HG03575 (cell line): Measurements from ENCODE around the gene CDKN2C.
"Not testable (repeated sequence)": the region's sequence is repeated elsewhere in the genome, so short reads cannot be mapped to it uniquely, and the experiment has no call there.

ENCODE experiments used
- ATAC-seq: cut with Tn5 transposase; IDR thresholded peaks from one replicate; pipeline ENCODE4 v1.9.1; 2021; ENCODE audit not compliant: unreplicated experiment, insufficient number of reproducible peaks, low FRiP score; ENCODE audit errors: extremely low read depth

Gene CDKN2C

GRCh38 chr1:50969611-50970508, at the start of gene CDKN2C:
Gene CDKN2C (plus strand): TSS chr1:50970245. CDS start chr1:50970369, 124 bp downstream.
- no peak for ATAC-seq

DNA sequence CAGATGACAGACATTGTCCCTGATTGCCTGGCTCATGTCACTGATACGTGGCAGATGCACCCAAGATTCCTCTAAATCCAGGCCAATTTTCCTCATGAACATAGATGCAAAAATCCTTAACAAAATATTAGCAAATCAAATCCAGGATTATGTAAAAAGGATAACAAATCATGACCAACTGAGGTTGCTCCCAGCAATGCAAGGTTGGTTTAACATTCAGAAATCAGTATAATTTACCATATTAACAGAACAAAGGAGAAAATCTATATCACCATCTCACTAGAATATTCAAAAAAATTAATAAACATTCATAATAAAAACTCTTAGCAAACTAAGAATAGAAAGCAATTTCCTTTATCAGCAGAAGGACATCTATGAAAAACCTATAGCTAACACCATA, 49.6 kb upstream of the CDKN2C start:
- ATAC-seq: no peak

- ATAC-seq: no peak
Observed at GRCh38 chr1:50921029-50921428, 49.0 kb upstream of the CDKN2C start.

- no peak for ATAC-seq
Observed at GRCh38 chr1:50923564-50923963, 46.5 kb upstream of the CDKN2C start.

DNA sequence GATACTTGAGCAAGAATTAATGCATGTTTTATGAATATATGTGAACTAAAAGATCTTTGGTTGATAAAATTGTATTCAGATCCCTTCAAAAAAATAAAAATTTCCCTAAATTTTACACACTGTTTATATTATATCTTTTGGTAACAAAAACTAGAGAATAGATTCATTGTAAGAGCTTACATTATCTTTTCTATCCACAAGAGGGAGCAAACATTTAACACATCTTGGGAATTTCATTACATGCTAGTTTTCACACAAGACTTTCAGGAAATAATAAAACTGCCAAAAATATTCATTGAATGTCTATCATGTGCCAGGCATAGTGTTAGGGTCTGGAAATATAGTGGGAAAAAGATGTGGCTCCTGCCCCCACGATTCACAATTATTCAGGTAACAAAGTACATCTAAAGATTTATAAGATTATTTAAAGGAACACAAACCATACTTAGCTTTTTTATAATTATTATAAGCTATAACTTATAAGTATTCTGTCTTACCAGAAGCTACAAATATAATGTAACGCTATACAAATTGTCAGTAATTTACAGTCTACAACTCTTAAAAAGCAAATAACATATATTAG, 40.6 kb upstream of the CDKN2C start:
- no peak for ATAC-seq

DNA sequence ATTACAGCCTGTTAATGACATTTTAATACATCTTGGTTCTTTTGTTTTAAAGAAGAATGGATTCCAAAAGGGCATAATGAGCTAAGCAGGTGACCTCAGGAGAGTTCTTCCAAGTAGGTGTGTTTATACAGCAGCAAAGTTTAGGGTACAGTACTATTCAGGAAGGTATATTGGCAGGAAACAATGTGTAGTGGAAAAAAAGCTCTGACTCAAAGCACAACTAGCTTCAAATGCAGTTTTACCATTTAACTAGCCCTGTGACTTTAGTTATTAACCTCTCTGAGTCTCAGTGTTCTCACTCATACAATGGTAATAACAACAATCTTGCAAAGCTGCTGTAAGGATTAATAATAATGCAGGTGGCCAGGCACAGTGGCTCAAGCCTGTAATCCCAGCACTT, 39.9 kb upstream of the CDKN2C start:
- ATAC-seq: no peak

DNA sequence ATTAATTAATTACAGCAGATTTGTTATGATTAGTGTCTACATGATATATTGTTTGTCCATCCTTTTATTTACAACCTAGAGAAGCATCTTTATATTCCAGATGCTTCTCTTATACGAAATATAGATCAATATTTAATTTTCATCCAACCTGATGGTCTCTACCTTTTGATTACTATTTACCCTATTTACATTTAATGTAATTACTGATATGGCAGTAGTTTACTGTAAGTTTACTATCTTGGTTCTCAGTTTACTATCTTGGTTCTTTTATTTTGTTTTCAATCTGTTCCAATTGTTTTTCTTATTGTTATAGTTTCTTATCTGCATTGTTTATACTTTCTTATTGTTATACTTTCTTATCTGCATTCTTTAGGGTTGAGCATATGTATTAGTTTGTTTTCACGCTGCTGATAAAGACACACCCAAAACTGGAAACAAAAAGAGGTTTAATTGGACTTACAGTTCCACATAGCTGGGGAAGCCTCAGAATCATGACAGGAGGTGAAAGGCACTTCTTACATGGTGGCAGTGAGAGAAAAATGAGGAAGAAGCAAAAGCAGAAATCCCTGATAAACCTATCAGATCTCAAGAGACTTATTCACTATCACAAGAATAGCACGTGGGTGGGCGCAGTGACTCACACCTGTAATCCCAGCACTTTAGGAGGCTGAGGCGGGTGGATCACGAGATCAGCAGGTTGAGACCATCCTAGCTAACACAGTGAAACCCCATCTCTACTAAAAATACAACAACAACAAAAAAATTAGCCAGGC, 38.9 kb upstream of the CDKN2C start:
- ATAC-seq: no peak

DNA sequence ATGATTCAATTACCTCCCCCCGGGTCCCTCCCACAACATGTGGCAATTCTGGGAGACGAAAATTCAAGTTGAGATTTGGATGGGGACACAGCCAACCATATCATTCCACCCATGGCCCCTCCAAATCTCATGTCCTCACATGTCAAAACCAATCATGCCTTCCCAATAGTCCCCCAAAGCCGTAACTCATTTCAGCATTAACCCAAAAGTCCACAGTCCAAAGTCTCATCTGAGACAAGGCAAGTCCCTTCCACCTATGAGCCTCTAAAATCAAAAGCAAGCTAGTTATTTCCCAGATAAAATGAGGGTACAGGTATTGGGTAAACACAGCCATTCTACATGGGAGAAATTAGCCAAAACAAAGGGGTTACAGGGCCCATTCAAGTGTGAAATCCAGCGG, 38.0 kb upstream of the CDKN2C start:
- ATAC-seq: not testable (repeated sequence)

GRCh38 chr1:50933770-50934169, 36.3 kb upstream of the CDKN2C start:
- not testable (repeated sequence) for ATAC-seq

DNA sequence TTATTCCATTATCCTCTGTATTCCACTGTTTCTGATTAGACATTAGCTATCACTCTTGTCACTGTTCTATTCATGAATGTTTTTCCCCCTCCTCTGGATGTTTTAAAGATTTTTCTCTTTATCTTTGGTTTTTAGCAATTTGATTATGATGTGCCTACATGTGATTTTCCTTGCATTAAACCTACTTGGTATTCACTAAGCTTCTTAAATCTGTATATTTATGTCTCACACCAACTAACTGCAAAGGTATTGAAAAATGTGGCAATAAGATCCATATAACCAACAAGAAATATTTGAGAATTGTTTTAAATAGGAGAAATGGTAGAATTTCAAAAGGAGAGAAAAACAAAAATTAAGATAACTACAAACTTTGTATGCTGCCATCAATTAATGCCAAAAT, 35.2 kb upstream of the CDKN2C start:
- no peak for ATAC-seq

GRCh38 chr1:50935276-50935675, 34.8 kb upstream of the CDKN2C start:
- ATAC-seq: not testable (repeated sequence)

DNA sequence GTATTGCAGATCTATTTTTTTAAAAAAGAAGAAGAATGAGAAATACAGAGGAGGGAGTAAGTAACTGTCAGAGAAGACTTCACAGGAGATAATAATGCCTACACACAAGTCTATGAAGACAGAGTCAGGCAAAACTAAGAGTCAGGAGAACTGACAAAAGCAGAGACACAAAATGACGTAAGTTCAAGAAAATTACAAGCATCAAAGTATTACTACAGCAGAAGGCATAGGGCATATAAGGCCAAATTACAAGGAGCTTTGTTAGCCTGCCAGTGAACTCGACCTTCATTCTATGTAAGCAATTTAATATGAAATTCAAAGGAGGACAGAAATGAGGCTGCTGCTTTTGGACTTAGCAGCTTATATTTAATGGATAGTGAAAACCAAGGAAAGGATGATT, 33.7 kb upstream of the CDKN2C start:
- no peak for ATAC-seq

GRCh38 chr1:50940291-50940690, 29.8 kb upstream of the CDKN2C start:
- ATAC-seq: no peak

- no peak for ATAC-seq
Observed at GRCh38 chr1:50942334-50942733, 27.7 kb upstream of the CDKN2C start.

GRCh38 chr1:50949286-50949982, 20.6 kb upstream of the CDKN2C start:
- no peak for ATAC-seq

- ATAC-seq: no peak
Observed at GRCh38 chr1:50950396-50950795, 19.6 kb upstream of the CDKN2C start.

DNA sequence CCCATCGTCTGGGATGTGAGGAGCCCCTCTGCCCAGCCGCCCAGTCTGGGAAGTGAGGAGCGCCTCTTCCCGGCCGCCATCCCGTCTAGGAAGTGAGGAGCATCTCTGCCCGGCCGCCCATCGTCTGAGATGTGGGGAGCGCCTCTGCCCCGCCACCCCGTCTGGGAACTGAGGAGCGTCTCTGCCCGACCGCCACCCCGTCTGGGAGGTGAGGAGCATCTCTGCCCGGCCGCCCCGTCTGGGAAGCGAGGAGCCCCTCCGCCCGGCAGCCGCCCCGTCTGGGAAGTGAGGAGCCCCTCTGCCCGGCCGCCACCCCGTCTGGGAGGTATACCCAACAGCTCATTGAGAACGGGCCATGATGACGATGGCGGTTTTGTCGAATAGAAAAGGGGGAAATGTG, 17.5 kb upstream of the CDKN2C start:
- not testable (repeated sequence) for ATAC-seq

DNA sequence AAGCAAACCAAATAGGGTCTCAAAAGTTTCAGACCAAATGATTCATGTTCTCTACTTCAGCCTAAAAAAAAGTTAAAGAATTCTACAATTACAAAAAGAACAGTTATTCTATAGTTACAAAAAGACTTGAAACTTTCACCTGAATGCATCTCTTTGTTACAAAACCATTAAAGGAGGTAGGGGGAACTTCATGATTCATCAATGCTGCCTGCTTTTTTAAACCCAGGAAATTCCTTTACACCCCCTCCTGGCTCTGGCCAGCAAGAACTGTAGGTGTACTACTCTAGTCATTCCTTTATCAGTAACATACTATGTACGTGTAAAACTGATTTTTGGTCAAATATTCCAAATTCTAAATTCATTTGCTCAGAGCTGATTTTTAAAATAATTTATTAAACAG, 14.9 kb upstream of the CDKN2C start:
- ATAC-seq: no peak

GRCh38 chr1:50959303-50959912, 10.6 kb upstream of the CDKN2C start:
- ATAC-seq: no peak
